Right ventricle myocardium superior (tissue), 1 donor: ENCODE measurements around the gene FOXP3. TPM values are rescaled to one million over a fixed set of nuclear protein-coding genes. Genes with fewer than 3 reads are reported as not detected.

Experiments used
- ATAC-seq: fragments of 200-7000 bp; cut with Tn5 transposase; one replicate; pipeline ENCODE4 v1.9.1; 2020; ENCODE audit warnings: mild to moderate bottlenecking; ENCODE audit not compliant: poor library complexity
- DNase-seq: peaks from one replicate; pipeline ENCODE4 v3.0.0-alpha.2; 2020
- intact Hi-C: fragments of 100-400 bp; cut with DNase I; formaldehyde crosslinking; loops from one replicate; pipeline ENCODE4 v1.11.2; 2022
- total RNA-seq: library from RNA; stranded (reverse); fragmentation: NEBNext Ultra II Directional; extraction: Animal tissue kit (Norgen Biotek cat#: 25700); gene quantifications from one replicate; pipeline ENCODE4 v1.2.1, GENCODE V29; 2021
- donor health status: DM: no; HTN: yes; CAD: no; lungs with severe emphysema.

Gene FOXP3
- total RNA-seq, 1 donor from 2014 or later = not detected

GRCh38 chrX:49257074-49257790, 7.3 kb downstream of the FOXP3 start:
- ATAC-seq (no peak), DNase-seq (no peak)
- intact Hi-C loops = no loop called here

- no peak for ATAC-seq
- DNase-seq = no peak
- intact Hi-C loops = no loop called here
Observed at GRCh38 chrX:49256268-49256995, 8.1 kb downstream of the FOXP3 start.

- intact Hi-C loops = no loop called here
- DNase-seq (no peak), ATAC-seq (no peak)
Observed at GRCh38 chrX:49254639-49255038, 9.9 kb downstream of the FOXP3 start.

GRCh38 chrX:49251325-49251724, 13.2 kb downstream of the FOXP3 start:
- DNase-seq = no peak
- intact Hi-C loops = no loop called here
- ATAC-seq = no peak

DNA sequence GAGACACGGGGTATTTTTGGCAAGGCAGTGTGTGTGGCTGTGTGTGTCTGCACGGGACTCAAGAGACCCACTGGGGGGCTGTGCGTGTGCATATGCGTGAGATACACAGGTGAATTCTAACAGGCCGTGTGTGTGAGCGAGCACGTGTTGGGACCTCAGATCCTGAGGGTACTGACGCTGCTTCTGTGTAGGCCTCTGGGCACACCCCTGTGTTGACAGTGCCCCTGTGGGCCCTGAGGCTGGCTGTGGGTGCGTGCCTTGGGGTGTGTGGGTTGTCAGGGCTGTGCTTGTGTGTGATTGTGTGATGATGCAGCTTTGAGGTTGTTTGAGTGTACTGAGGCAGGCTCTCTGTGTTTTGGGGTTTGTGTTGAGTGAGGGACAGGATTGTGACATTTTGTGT, 13.9 kb downstream of the FOXP3 start:
- intact Hi-C loops = no loop called here
- DNase-seq = no peak
- no peak for ATAC-seq

DNA sequence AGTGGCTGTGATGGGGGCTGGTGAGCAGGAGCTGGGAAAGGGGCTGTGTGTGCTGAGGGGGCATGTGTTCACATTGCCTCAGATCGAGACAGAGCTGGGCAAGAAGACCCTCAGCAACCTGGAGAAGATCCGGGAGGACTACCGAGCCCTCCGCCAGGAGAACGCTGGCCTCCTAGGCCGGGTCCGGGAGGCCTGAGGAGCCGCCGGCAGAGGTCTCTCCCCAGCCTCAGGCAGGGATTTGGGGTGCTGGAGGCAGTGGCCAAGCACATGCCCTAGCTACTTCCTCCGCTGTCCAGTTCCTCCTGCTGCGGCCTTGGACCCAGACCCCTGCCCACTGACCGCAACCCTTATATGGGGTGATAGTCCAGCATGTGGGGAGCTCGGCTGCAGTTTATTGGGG, 14.4 kb downstream of the FOXP3 start:
- ATAC-seq (no peak), DNase-seq (no peak)
- intact Hi-C loops = no loop called here

GRCh38 chrX:49249616-49250015, 14.9 kb downstream of the FOXP3 start:
- intact Hi-C loops = no loop called here
- DNase-seq (no peak), ATAC-seq (no peak)

DNA sequence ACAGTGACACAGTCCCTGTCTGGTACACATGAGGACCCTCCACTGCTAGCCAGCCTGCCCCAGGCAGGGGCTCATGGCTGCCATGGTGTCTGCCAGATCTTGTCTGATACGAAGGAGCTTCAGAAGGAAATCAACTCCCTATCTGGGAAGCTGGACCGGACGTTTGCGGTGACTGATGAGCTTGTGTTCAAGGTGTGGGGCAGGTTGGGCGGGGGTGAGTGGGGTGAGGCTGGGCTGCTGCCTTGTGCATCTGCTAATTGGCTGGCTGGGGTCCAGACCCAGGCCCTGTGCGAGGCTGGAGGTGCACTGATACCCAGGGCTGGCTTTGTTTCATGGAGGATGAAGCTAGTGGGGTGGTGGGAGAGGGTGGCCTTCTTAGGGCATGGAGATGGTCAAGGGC, 15.4 kb downstream of the FOXP3 start:
- ATAC-seq (no peak), DNase-seq (no peak)
- intact Hi-C loops = no loop called here

- ATAC-seq = no peak
- intact Hi-C loops = no loop called here
- no peak for DNase-seq
Observed at GRCh38 chrX:49247916-49248811, 16.3 kb downstream of the FOXP3 start.

DNA sequence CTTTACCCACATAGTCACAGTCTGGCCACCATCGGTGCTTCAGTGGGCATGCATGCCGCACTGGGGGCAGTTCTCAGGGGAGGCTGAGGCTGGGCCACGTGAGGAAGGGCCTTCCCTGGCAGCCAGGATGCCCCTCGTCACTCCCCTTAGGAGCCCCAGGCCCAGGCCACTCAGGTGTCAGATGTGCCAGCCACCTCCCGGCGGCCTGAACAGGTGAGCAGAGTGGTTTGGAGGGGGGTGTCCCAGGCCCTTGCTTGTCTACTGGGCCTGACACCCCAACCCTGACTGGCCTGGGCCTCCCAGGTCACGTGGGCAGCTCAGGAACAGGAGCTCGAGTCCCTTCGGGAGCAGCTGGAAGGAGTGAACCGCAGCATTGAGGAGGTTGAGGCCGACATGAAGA, 17.2 kb downstream of the FOXP3 start:
- intact Hi-C loops = no loop called here
- no peak for ATAC-seq
- no peak for DNase-seq

DNA sequence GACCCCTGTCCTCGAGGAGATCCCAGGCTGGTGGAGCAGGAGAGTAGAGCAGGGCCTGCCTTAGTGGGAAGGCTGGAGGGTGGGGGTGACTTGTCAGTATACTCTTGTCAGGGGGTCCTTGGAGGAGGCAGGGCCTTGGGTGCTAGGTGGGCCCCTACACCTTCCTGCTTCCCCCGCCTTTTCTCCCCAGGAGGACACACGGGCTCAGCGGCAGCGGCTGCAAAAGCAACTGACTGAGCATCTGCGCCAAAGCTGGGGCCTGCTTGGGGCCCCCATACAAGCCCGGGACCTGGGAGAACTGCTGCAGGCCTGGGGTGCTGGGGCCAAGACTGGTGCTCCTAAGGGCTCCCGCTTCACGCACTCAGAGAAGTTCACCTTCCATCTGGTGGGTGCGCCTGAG, 18.0 kb downstream of the FOXP3 start:
- ATAC-seq = no peak
- intact Hi-C loops = no loop called here
- DNase-seq = no peak

GRCh38 chrX:49244207-49244606, 20.3 kb downstream of the FOXP3 start:
- intact Hi-C loops = no loop called here
- DNase-seq (no peak), ATAC-seq (no peak)

GRCh38 chrX:49243166-49243565, 21.3 kb downstream of the FOXP3 start:
- no peak for DNase-seq
- ATAC-seq = no peak
- intact Hi-C loops = no loop called here

DNA sequence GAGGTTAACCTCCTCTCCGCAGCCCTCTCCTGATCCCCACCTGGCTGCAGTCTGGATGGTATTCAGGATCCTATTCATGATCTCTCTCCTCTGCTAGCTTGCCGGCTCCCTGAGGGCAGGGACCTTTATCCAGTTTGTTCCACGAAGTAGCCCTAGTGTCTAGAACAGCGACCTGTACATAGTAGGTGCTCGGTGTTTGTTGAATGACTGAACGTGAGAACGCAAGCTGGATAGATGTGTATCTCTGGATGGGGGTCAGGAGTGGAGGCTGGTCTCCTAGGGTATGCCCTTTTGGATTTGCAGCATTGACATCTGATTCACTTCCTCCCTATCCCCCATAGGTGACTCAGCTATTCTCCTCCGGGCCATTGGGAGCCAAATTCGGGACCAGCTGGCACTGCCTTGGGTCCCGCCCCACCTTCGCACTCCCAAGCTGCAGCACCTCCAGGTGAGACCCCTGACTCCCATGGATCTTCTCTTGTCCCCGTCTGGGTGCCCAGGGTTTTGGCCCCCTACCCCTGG, 21.9 kb downstream of the FOXP3 start:
- no peak for ATAC-seq
- intact Hi-C loops = no loop called here
- no peak for DNase-seq

GRCh38 chrX:49238735-49239134, 25.8 kb downstream of the FOXP3 start:
- ATAC-seq (no peak), DNase-seq (no peak)
- intact Hi-C loops = no loop called here

GRCh38 chrX:49237060-49237459, 27.4 kb downstream of the FOXP3 start:
- peak; percentile 7 for ATAC-seq
- intact Hi-C loops = no loop called here
- peak; percentile 52 for DNase-seq

- intact Hi-C loops = no loop called here
Observed at GRCh38 chrX:49233887-49234555, 30.5 kb downstream of the FOXP3 start.

DNA sequence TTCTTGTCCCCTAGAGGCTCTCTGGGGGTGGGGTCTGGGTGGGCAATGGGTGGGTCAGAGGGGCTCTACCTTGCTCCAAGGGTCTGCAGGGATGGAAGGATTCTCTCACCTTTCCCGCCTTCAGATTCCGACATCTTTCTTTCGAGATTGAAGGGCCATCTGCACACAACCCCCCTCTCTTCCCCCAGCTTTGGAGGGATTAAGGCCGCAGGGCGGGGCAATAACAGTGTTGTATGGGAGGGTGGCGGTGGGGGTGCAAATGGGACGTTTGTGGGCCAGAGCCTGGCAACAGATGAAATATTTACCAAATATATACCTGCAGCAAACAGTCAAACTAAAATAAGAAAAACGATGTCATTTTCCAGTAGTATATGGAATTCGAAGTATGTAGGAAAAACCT, 31.3 kb downstream of the FOXP3 start, which contains the start of gene CACNA1F:
Gene CACNA1F (minus strand): TSS at position 165 of the 400 bp plus-strand sequence. CDS start 31 bp downstream, at position 134.
- ATAC-seq (no peak), DNase-seq (no peak)
- intact Hi-C loops = no loop called here

More at GRCh38 chrX:49233887-49234555, 30.5 kb downstream of the FOXP3 start:
- DNase-seq = no peak
- ATAC-seq = no peak

GRCh38 chrX:49232525-49232924, 32.0 kb downstream of the FOXP3 start:
- intact Hi-C loops = no loop called here
- ATAC-seq (no peak), DNase-seq (no peak)
